K562 (cell line): Measurements from ENCODE around the gene PLXNB3. TPM values are rescaled to one million over a fixed set of nuclear protein-coding genes. Genes with fewer than 3 reads are reported as not detected.

Experiments
- BHLHE40 ChIP-seq: IDR thresholded peaks from 2 replicates; pipeline ENCODE4 v1.6.1; 2011; ENCODE audit warnings: low read length, improper control_type of control experiment
- CBFA2T3 ChIP-seq: fragments of 450-650 bp; IDR thresholded peaks from 2 replicates; pipeline ENCODE4 v1.6.1; 2017
- ELF4 ChIP-seq: fragments of 450-650 bp; formaldehyde crosslinking; IDR thresholded peaks from 2 replicates; pipeline ENCODE4 v1.4.0; 2022; ENCODE audit warnings: missing genetic modification characterization
- FOXA3 ChIP-seq, 2 experiments: fragments of 450-650 bp in 1 of 2; sonication (generic) in 1 of 2; formaldehyde crosslinking; IDR thresholded peaks in 1 of 2; conservative IDR thresholded peaks in 1 of 2; 2 replicates each; pipeline versions ENCODE4 v1.4.0 to v1.8.0; 2020 to 2022; ENCODE audit warnings: mild to moderate bottlenecking in 2 of 2, missing genetic modification reagents in 1 of 2
- FOXJ3 ChIP-seq: sonication (generic); formaldehyde crosslinking; IDR thresholded peaks from 2 replicates; pipeline ENCODE4 v1.4.0; 2020; ENCODE audit warnings: mild to moderate bottlenecking, missing genetic modification reagents
- HNRNPLL ChIP-seq: fragments of 200-400 bp; formaldehyde crosslinking; IDR thresholded peaks from 2 replicates; pipeline ENCODE4 v1.6.1; 2017; ENCODE audit warnings: low read length, low read depth, mild to moderate bottlenecking; ENCODE audit not compliant: poor library complexity, severe bottlenecking
- JUND ChIP-seq, 2 experiments: IDR thresholded peaks; 2 replicates in 1 of 2; 3 replicates in 1 of 2; pipeline ENCODE4 v1.6.1; 2011; ENCODE audit warnings: borderline replicate concordance in 2 of 2, low read depth in 2 of 2, low read length in 2 of 2, improper control_type of control experiment in 1 of 2, missing biosample characterization in 1 of 2, missing genetic modification characterization in 1 of 2, missing genetic modification reagents in 1 of 2
- MAFG ChIP-seq: fragments of 450-650 bp; conservative IDR thresholded peaks from 2 replicates; pipeline ENCODE4 v1.6.1; 2016; ENCODE audit warnings: missing genetic modification characterization, missing compliant biosample characterization
- MAX ChIP-seq: sonication (generic); formaldehyde crosslinking; IDR thresholded peaks from 2 replicates; pipeline ENCODE4 v1.9.0; 2022; ENCODE audit warnings: mild to moderate bottlenecking, missing genetic modification reagents
- NFE2 ChIP-seq: IDR thresholded peaks from 2 replicates; pipeline ENCODE4 v1.6.1; 2014; ENCODE audit warnings: antibody characterized with exemption, low read depth
- PML ChIP-seq: IDR thresholded peaks from 2 replicates; pipeline ENCODE4 v1.6.1; 2012; ENCODE audit warnings: low read length, inconsistent platforms
- SMC3 ChIP-seq: conservative IDR thresholded peaks from 2 replicates; pipeline ENCODE4 v1.6.1; 2011; ENCODE audit warnings: low read depth, low read length, improper control_type of control experiment; ENCODE audit not compliant: insufficient read depth
- TARDBP ChIP-seq: fragments of 450-650 bp; IDR thresholded peaks from 2 replicates; pipeline ENCODE4 v1.6.1; 2016
- TCF15 ChIP-seq: fragments of 250-450 bp; sonication (Bioruptor Pico); IDR thresholded peaks from 2 replicates; pipeline ENCODE4 v1.8.0; 2022; ENCODE audit warnings: moderate library complexity, mild to moderate bottlenecking, inconsistent platforms
- TFE3 ChIP-seq: fragments of 450-650 bp; formaldehyde crosslinking; IDR thresholded peaks from 2 replicates; pipeline ENCODE4 v1.4.0; 2020; ENCODE audit warnings: mild to moderate bottlenecking, mixed read lengths
- XRCC4 ChIP-seq: IDR thresholded peaks from one replicate; pipeline ENCODE4 v1.6.1; 2011; ENCODE audit not compliant: insufficient read depth, insufficient read length; ENCODE audit errors: extremely low read depth
- ZBTB11 ChIP-seq, 3 experiments: fragments of 200-800 bp in 1 of 3; fragments of 250-450 bp in 1 of 3; fragments of 450-650 bp in 1 of 3; sonication (Bioruptor Pico) in 1 of 3; sonication (Bioruptor generic) in 1 of 3; formaldehyde crosslinking in 1 of 3; IDR thresholded peaks; 2 replicates each; pipeline versions ENCODE4 v1.6.1 to v1.8.0; 2016 to 2022; ENCODE audit warnings: mild to moderate bottlenecking in 2 of 3, missing genetic modification characterization in 2 of 3, missing compliant biosample characterization in 1 of 3, moderate library complexity in 1 of 3
- ZFP30 ChIP-seq: fragments of 250-450 bp; sonication (Bioruptor Pico); IDR thresholded peaks from 2 replicates; pipeline ENCODE4 v1.8.0; 2022; ENCODE audit warnings: moderate library complexity, mild to moderate bottlenecking, inconsistent platforms, borderline replicate concordance
- ZNF175 ChIP-seq: fragments of 200-800 bp; sonication (Bioruptor generic); IDR thresholded peaks from 2 replicates; pipeline ENCODE4 v1.6.1; 2016; ENCODE audit warnings: low read depth, mild to moderate bottlenecking, missing genetic modification characterization, missing compliant biosample characterization
- ZNF316 ChIP-seq: fragments of 450-650 bp; IDR thresholded peaks from 2 replicates; pipeline ENCODE4 v1.6.1; 2016
- polyA plus RNA-seq, 8 experiments: library from polyadenylated mRNA; depleted of rRNA in 4 of 8; stranded (reverse) in 5 of 8; unstranded in 3 of 8; fragments of >200 nt; fragmentation: Nextera tagmentation in 2 of 8; fragmentation: Illumina TruSeq in 1 of 8; extraction: Ambion mirVana in 2 of 8; extraction: Trizol in 1 of 8; gene quantifications; 2 replicates each; pipeline versions ENCODE4 v1.2.1 to v1.2.3, GENCODE V29; 2011 to 2014; ENCODE audit warnings: inconsistent platforms in 1 of 8, missing spikeins in 1 of 8
- total RNA-seq, 7 experiments: library from RNA; depleted of rRNA in 6 of 7; stranded (reverse); fragments of >200 nt in 6 of 7; fragmentation: Illumina TruSeq in 2 of 7; extraction: Trizol in 2 of 7; gene quantifications; 2 replicates each; pipeline versions ENCODE4 v1.2.1 to v1.2.3, GENCODE V29; 2011 to 2021; ENCODE audit warnings: low replicate concordance in 1 of 7

The PLXNB3 gene
- total and polyA plus RNA-seq, 9 of the 15 experiments (the other 6 are each of a cell fraction or from before 2014, with no cell fraction given): 0.22 to 2.0 (median 1.4) TPM; not detected in 2

GRCh38 chrX:153726286-153727122, 37.5 kb upstream of the PLXNB3 start (continued):
- TF ChIP-seq ELF4 (no peak), CBFA2T3 (0 out of 2 replicates have a peak, but pooled peaks have one; percentile 29), ZNF175 (CRISPR knock-in tag) (no peak), MAFG (peak; percentile 42; the same call in 1 of the 2 replicates), FOXJ3 (no peak), ZFP30 (no peak), XRCC4 (no peak), SMC3 (no peak), ZNF316 (peak; percentile 47; the same call in 1 of the 2 replicates), TFE3 (CRISPR knock-in tag) (no peak), JUND (IDR thresholded peaks at IDR 0.05; ENCODE audit: borderline replicate concordance, low read depth, low read length) (no peak), JUND (tag; IDR thresholded peaks at IDR 0.05; ENCODE audit: borderline replicate concordance, low read depth, low read length) (no peak; the same call in 1 of the 3 replicates), BHLHE40 (peak; percentile 95), TARDBP (no peak), MAX (CRISPR knock-in tag) (peak; percentile 50), NFE2 (peak; percentile 66), PML (no peak), ZBTB11 (CRISPR knock-in tag; IDR thresholded peaks at IDR 0.05) (peak in 1 of 3 experiments; percentile 43; a peak in 2 of 6 replicates), HNRNPLL (no peak), TCF15 (CRISPR knock-in tag) (no peak), FOXA3 (CRISPR knock-in tag; conservative IDR thresholded peaks at IDR 0.05 in 1 of 2, IDR thresholded peaks at IDR 0.05 in 1 of 2) (no peak)
